Neural crest cell (in vitro differentiated cells): ENCODE results near the gene RABGAP1L. TPM values are rescaled to one million over a fixed set of nuclear protein-coding genes. Genes with fewer than 3 reads are reported as not detected.

Experiments
- DNase-seq: peaks from one replicate; pipeline ENCODE4 v3.0.0; 2021; ENCODE audit warnings: low read depth, mixed read lengths, low spot score
- H3K27ac Mint-ChIP-seq: one replicate; pipeline ENCODE4 v1.8.0; 2021; ENCODE audit warnings: mild to moderate bottlenecking, mixed read lengths; ENCODE audit not compliant: unreplicated experiment
- H3K27me3 Mint-ChIP-seq: 2 replicates; pipeline ENCODE4 v1.8.0; 2021; ENCODE audit warnings: low read depth, mild to moderate bottlenecking, mixed read lengths
- H3K36me3 Mint-ChIP-seq: 2 replicates; pipeline ENCODE4 v1.8.0; 2021; ENCODE audit warnings: low read depth, mild to moderate bottlenecking, mixed read lengths
- H3K4me1 Mint-ChIP-seq: 2 replicates; pipeline ENCODE4 v1.8.0; 2021; ENCODE audit warnings: mixed read lengths
- H3K4me3 Mint-ChIP-seq: one replicate; pipeline ENCODE4 v1.8.0; 2021; ENCODE audit warnings: mild to moderate bottlenecking, mixed read lengths
- H3K9me3 Mint-ChIP-seq: 2 replicates; pipeline ENCODE4 v1.8.0; 2021; ENCODE audit warnings: mixed read lengths
- total RNA-seq: library from RNA; stranded (reverse); gene quantifications from 2 replicates; pipeline ENCODE4 v1.2.1, GENCODE V29; 2021
- TF ChIP-seq, protein P1 (sequence below): fragments of 200-600 bp; sonication (generic); conservative IDR thresholded peaks from 2 replicates; pipeline ENCODE4 v1.5.0; 2021; ENCODE audit warnings: antibody characterized with exemption, mild to moderate bottlenecking

RABGAP1L gene
- total RNA-seq, 1 donor from 2014 or later: 25.6 TPM

DNA sequence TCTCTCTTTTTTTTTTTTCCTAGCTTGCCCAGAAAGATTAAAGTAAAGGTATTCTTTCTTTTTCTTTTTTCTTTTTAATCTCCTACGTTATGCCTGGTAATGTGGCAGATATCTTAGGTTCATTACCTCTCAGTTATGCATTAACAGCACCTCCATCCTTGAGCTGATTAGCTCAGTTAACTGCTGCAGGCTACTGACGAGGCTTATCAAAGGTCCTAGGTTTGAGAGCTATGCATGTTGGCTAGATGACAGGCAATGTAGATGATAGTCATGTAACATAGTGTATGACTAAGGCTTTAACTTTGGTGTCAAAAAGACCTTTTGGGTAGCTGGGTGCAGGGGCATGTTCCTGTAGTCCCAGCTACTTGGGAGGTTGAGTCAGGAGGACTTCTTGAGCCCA lies 786.7 kb downstream of the RABGAP1L start:
- H3K27ac Mint-ChIP-seq: no peak overlapping the region

DNA sequence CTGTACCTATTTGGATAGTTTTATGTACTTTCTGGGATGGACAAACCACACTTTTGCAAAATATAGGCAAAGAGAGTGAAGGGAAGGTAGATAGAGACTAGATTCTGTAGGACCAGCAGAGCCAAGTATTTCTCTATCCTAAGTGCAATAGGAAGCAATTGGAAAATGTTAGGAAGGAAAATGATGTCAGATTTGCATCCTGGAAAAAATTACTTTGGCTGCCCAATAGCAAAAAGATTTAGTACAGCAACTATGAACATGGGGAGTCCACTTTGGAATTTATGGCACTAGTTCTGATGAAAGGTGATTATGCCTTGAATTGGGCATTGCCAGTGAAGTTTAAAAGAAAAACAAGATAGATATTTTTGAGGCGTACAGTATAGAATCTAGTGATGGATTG lies 789.7 kb downstream of the RABGAP1L start:
- H3K4me3 Mint-ChIP-seq: no peak overlapping the region
- DNase-seq: no peak
- peaks cover 12% of the 10 kb centered on the region for H3K4me1 Mint-ChIP-seq
- H3K36me3 Mint-ChIP-seq: no peaks in the 10 kb centered on the region
- TF ChIP-seq, protein P1, sequence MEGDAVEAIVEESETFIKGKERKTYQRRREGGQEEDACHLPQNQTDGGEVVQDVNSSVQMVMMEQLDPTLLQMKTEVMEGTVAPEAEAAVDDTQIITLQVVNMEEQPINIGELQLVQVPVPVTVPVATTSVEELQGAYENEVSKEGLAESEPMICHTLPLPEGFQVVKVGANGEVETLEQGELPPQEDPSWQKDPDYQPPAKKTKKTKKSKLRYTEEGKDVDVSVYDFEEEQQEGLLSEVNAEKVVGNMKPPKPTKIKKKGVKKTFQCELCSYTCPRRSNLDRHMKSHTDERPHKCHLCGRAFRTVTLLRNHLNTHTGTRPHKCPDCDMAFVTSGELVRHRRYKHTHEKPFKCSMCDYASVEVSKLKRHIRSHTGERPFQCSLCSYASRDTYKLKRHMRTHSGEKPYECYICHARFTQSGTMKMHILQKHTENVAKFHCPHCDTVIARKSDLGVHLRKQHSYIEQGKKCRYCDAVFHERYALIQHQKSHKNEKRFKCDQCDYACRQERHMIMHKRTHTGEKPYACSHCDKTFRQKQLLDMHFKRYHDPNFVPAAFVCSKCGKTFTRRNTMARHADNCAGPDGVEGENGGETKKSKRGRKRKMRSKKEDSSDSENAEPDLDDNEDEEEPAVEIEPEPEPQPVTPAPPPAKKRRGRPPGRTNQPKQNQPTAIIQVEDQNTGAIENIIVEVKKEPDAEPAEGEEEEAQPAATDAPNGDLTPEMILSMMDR: no peak
- no peaks in the 10 kb centered on the region for H3K27me3 Mint-ChIP-seq
- no peaks in the 10 kb centered on the region for H3K9me3 Mint-ChIP-seq
- no peak overlapping the region for H3K27ac Mint-ChIP-seq

More for the DNA sequence above, 786.7 kb downstream of the RABGAP1L start:
- Mint-ChIP-seq H3K27me3 (no peaks in the 10 kb centered on the region), H3K4me1 (peaks cover 9% of the 10 kb centered on the region), H3K4me3 (no peak overlapping the region), H3K9me3 (no peaks in the 10 kb centered on the region), H3K36me3 (no peaks in the 10 kb centered on the region)
- TF ChIP-seq, protein P1: no peak
- DNase-seq: no peak

- Mint-ChIP-seq H3K4me3 (no peak overlapping the region), H3K4me1 (peaks cover 14% of the 10 kb centered on the region), H3K27ac (no peak overlapping the region), H3K27me3 (no peaks in the 10 kb centered on the region), H3K9me3 (no peaks in the 10 kb centered on the region), H3K36me3 (no peaks in the 10 kb centered on the region)
- no peak for DNase-seq
- TF ChIP-seq, protein P1: no peak
These were observed 790.3 kb downstream of the RABGAP1L start for GRCh38 chr1:174949645-174950044.

DNA sequence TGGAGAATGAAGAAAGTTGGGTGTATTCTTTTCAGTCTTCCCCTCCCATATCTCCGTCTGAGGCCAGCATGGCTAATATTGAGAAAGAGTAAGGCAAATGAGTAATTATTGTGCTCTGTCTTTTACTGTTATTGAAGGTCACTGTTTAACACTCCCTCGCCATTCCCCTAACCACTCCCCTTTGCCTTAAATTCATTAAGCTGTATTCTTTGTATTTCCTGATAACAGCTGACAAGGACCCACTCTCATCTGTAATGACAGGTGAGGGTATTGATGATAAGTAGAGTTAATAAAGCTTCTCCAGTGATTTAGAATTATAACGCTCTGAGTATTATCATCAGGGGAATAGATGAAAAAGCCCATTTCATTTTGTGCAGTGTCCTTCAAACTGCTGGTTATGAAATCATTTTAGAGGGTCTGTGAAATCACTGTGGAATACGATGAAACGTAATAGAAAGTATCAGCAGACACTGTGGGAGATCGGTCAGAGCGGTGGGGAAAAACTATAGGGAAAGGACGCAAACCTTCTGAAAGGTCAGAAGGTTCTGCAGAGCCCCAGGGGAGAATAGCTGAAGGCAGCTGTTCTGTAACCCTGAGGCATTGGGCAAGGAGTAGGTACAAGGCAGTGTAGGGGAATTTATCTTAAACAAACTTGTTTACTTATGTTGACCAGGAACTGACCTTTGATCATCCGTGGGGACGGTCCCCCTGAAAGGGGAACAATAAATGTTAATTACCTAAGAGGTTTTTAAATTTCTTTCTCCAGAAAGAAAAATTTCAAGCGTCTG lies 794.2 kb downstream of the RABGAP1L start:
- Mint-ChIP-seq H3K27ac (no peak overlapping the region), H3K4me3 (no peak overlapping the region)
- TF ChIP-seq, protein P1: no peak

GRCh38 chr1:174954073-174954460 lies 794.7 kb downstream of the RABGAP1L start:
- no peak for DNase-seq
- H3K27ac Mint-ChIP-seq: no peak overlapping the region
- H3K27me3 Mint-ChIP-seq: no peaks in the 10 kb centered on the region
- TF ChIP-seq, protein P1: no peak
- no peaks in the 10 kb centered on the region for H3K9me3 Mint-ChIP-seq
- H3K4me1 Mint-ChIP-seq: peaks cover 10% of the 10 kb centered on the region
- no peaks in the 10 kb centered on the region for H3K36me3 Mint-ChIP-seq
- H3K4me3 Mint-ChIP-seq: no peak overlapping the region

More for the DNA sequence above, 794.2 kb downstream of the RABGAP1L start:
- H3K4me1 Mint-ChIP-seq: peaks cover 10% of the 10 kb centered on the region
- H3K36me3 Mint-ChIP-seq: no peaks in the 10 kb centered on the region
- no peaks in the 10 kb centered on the region for H3K9me3 Mint-ChIP-seq
- no peak for DNase-seq
- no peaks in the 10 kb centered on the region for H3K27me3 Mint-ChIP-seq
